HS-27A (cell line): ENCODE results near the gene PITRM1.
"Not testable (repeated sequence)": the region's sequence is repeated elsewhere in the genome, so short reads cannot be mapped to it uniquely, and the experiment has no call there.

Experiments
- DNase-seq: peaks from one replicate; pipeline ENCODE4 v3.0.0-alpha.2; 2012; ENCODE audit warnings: low read depth, missing footprints

The PITRM1 gene

DNA sequence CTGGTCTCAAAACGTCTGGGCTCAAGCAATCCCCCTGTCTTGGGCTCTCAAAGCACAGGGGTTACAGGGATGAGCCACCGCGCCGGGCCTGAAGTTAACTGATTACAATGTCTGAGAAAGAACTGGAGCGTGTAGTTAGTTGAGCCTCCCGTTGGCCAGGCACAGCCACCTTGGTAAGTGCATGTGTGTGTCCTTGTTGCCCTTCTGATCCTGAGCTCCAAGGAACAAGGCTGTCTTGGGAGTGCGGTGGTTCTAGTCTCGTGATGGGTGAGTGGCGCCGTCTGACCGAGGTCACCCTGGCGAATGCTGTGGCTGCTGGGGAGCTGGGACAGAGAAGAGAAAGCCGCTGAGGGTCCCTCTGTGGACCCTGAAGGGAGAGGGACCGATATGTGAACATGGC lies 50.5 kb downstream of the PITRM1 start:
- DNase-seq, result no peak

DNA sequence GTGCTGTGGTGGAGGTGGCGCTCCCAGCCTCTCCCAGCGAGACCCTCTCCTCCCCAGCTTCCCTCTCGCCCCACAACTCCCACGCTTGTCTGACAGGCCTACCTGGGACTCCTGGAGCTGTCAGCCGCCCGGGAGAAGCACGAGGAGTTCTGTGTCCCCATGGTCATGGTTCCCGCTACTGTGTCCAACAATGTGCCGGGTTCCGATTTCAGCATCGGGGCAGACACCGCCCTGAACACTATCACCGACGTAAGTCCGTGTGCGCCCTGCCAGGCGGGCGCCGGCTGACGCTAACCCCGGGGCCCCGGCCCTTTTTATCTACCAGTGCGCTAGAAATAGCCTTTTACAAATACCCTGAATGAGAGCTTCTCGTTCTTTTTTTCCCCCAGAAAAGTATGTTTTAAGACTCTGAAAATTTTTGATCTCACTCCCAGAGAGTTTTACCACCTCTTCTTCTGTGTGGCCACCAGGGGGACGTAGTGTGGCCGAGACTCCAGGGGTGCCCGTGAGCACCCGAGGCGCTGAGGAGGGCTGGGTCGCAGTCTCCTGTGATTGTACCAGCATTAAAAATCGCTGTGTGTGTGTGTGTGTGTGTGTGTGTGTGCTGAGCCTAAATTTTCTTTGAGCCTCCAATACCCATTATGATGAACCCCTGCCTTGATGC lies 52.7 kb downstream of the PITRM1 start:
- no peak for DNase-seq

DNA sequence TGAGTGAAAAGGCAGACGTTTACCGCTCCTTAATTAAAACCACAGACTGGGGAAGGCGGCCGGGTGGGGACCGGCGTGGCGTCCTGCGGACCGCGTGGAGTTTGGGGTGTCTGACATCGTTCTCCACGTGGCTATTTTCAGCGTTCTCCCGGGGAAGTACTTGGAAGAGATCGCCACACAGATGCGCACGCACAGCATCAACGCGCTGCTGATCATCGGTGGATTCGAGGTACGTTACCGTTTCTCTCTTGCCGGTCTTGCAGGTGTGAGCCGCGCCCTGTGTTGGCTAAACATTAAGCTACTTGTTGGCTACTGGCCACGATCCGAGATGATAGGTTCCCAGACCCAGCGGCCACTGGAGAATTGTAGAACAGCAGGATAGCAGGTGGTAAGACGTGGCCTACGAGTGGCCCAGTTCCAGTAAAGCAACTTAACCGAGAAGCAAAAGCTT lies 53.9 kb downstream of the PITRM1 start:
- DNase-seq, result no peak

GRCh38 chr10:3117486-3117885 lies 55.1 kb downstream of the PITRM1 start:
- no peak for DNase-seq

DNA sequence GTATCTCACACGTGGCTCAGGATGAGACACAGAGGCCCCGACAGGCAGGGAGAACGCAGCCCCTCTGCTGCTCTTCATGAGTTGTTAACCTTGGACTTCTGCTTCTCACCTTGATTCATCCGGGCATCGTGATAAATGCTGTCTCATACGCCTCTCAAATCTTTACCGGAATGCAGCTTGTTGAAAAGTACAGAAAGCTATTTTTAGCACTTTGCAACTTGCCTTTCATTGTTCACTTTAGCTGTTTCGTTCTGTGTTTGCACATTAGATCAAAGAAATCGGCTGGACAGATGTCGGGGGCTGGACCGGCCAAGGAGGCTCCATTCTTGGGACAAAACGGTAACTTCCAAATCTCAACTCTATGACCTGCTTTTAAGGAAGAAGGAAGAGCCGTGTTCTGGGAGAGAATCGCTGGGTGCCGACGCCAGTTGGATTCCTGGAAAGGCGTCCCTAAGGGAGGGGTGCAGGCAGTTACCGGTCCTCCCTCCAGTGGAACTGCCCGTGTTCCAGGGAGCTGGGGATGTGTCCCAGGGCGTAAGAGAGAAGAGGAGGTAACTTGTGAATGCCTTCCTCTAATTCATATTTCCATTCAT lies 56.0 kb downstream of the PITRM1 start:
- DNase-seq, result no peak

DNA sequence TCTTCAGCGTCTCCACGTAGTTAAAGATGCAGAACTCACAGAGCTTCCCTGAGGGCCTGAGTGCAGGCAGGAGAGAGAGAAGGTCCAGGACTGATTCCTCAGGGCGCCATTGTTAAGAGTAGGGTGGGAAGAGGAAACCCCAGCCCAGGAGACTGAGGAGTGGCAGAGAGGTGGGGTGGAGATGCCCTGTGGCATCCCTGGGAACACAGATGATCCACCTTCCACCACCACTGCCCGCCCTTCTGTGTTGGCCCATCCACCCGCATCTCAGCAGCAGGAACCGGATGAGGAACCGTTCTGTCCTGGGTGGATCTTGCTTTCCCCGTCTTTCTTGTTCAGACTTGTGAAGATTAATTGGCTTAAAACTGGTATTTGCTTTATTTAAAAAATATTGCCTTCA lies 56.9 kb downstream of the PITRM1 start:
- DNase-seq, result no peak

GRCh38 chr10:3113343-3113720 lies 59.2 kb downstream of the PITRM1 start:
- no peak for DNase-seq

DNA sequence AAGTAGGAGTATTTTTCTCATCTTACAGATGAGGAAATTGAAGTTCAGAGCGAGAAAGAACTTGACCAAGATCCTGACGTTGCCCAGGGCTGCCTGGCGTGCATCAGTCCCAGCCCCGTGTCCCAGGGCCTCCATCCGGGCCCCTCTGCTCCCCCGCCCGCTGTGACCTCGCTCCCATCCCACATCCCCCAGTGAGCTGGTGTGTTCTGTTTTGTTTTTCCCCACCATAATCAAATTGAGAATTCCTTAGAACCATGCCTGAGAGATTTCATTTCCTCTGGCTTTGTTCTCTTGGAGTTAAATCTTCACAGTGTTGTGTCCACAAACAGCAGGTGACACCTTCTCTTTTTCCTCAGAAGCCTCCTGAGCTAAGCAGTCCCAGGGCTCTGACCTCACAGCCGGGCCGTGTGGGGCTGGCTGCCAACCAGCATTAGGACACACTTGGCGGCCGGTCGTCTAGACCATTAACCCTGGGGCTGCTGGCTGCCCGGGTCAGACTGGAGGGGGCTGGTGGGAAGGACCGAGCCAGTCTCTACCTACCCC lies 60.9 kb downstream of the PITRM1 start:
- DNase-seq, result no peak

- DNase-seq, result no peak
Measured at GRCh38 chr10:3110782-3111620, 61.6 kb downstream of the PITRM1 start.

- no peak for DNase-seq
Measured at GRCh38 chr10:3109633-3110032, 62.9 kb downstream of the PITRM1 start.

- DNase-seq, result no peak
Measured at GRCh38 chr10:3109196-3109595, 63.4 kb downstream of the PITRM1 start.

- no peak for DNase-seq
Measured at GRCh38 chr10:3108575-3109105, 63.9 kb downstream of the PITRM1 start.

DNA sequence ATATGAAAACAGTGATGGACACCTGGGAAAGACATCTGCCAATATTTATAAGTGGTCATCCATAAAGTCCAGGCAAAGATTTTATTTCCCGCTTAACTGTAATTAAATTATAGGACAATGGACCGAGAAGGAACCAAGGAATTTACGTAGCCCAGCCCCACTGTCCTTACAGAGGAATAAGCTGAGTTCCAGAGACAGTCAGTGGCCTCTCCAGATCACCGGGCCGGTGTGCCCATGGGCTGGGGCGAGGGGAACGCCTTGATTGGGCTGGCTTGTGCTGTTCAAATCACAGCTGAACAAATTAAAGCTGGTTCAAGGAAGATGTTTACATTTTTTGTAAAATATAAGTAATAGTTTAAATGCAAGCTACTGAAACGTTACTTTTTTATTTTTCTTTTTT lies 64.5 kb downstream of the PITRM1 start:
- DNase-seq, result no peak

DNA sequence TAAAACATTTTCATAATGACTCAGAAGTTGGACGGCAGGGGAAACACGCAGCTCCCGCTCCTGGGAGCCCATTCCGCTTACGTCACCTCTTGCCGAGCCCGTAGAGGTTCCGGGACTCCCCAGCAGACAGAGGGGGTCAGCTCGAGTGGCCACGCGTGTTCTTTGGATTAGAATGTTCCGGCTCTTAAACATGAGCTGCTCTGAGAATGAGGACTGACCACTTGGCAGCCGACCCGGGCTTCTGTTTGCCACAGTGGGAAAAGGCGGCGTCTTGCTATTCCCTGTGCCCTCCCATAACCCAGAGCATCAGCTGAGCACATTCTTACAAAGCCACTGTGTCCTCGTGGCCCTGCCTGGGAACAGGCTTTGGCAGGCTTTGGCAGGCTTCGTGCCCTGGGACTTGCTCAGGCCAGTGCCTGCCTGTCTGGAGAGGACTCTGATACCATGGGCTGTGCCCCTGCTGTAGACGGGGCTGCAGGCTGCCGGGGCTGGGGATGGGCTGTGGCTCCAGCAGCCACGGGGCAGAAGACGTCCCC lies 65.1 kb downstream of the PITRM1 start:
- peak; percentile 82 for DNase-seq

DNA sequence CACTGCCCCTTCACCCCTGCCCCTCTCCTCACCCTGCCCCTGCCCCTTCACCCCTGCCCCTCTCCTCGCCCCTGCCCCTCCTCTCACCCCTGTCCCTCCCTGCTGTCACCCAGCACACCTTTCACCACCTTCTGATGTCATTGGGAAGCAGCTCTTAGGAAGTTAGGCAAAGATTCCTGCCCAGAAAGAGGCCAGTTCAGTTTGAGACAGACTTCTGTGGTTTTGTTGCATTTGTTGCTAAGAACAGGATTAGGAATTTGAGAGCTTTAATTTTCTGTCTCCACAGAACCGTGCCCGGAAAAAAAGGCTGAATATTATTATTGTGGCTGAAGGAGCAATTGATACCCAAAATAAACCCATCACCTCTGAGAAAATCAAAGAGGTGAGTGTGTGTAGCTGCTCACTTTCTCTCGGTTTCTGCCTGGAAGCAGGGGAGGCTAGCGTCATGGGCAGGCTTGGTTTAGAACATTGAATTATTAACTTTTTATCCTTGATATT lies 65.6 kb downstream of the PITRM1 start:
- no peak for DNase-seq

GRCh38 chr10:3106328-3106727 lies 66.3 kb downstream of the PITRM1 start:
- not testable (repeated sequence) for DNase-seq

- DNase-seq, result no peak
Measured at GRCh38 chr10:3105905-3106304, 66.7 kb downstream of the PITRM1 start.

- no peak for DNase-seq
Measured at GRCh38 chr10:3105166-3105565, 67.4 kb downstream of the PITRM1 start.

GRCh38 chr10:3104251-3104918 lies 68.2 kb downstream of the PITRM1 start:
- DNase-seq, result no peak

DNA sequence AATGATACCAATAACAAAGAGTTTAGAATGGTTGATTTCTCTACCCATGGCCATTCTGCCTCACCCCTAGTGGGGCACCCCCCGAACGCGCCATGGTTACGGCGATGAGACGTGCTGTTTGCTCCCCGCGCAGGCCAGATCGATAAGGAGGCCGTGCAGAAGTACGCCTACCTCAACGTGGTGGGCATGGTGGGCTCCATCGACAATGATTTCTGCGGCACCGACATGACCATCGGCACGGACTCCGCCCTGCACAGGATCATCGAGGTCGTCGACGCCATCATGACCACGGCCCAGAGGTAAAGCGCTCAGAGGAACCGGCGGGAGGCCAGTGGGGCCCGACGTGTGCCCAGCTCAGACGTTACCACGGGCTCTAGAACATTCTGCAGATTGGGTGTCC lies 68.9 kb downstream of the PITRM1 start:
- no peak for DNase-seq

GRCh38 chr10:3102720-3103427 lies 69.7 kb downstream of the PITRM1 start:
- DNase-seq, result no peak
